K562 (cell line): ENCODE results near the gene ANKZF1. TPM values are rescaled to one million over a fixed set of nuclear protein-coding genes. Genes with fewer than 3 reads are reported as not detected.
A peak's percentile ranks its signal among the peaks of the same experiment; 100 is the strongest.

Experiments
- CEBPG ChIP-seq, 3 experiments: fragments of 200-800 bp in 1 of 3; sonication (Bioruptor generic) in 1 of 3; sonication (generic) in 1 of 3; formaldehyde crosslinking in 1 of 3; IDR thresholded peaks in 2 of 3; conservative IDR thresholded peaks in 1 of 3; 2 replicates each; pipeline versions ENCODE4 v1.6.1 to v1.8.0; 2016 to 2022; ENCODE audit warnings: missing compliant biosample characterization in 2 of 3, missing genetic modification characterization in 2 of 3, mild to moderate bottlenecking in 1 of 3, missing genetic modification reagents in 1 of 3
- CTBP1 ChIP-seq: fragments of 450-650 bp; IDR thresholded peaks from 2 replicates; pipeline ENCODE4 v1.6.1; 2016; ENCODE audit warnings: borderline replicate concordance
- ERF ChIP-seq: fragments of 450-650 bp; formaldehyde crosslinking; IDR thresholded peaks from 2 replicates; pipeline ENCODE4 v1.4.0; 2020; ENCODE audit warnings: mild to moderate bottlenecking, mixed read lengths
- GABPB2 ChIP-seq: fragments of 250-450 bp; sonication (Bioruptor Pico); conservative IDR thresholded peaks from 2 replicates; pipeline ENCODE4 v1.5.1; 2021; ENCODE audit warnings: mild to moderate bottlenecking
- HDAC2 ChIP-seq: fragments of 450-650 bp; IDR thresholded peaks from 2 replicates; pipeline ENCODE4 v1.6.1; 2016; ENCODE audit warnings: mild to moderate bottlenecking
- HMG20A ChIP-seq: fragments of 450-650 bp; formaldehyde crosslinking; conservative IDR thresholded peaks from 2 replicates; pipeline ENCODE4 v1.4.0; 2020; ENCODE audit warnings: mild to moderate bottlenecking, mixed read lengths
- HOXB6 ChIP-seq: fragments of 250-450 bp; sonication (Bioruptor Pico); IDR thresholded peaks from 2 replicates; pipeline ENCODE4 v1.5.1; 2022; ENCODE audit warnings: mild to moderate bottlenecking, borderline replicate concordance
- NCOA2 ChIP-seq, 2 experiments: fragments of 450-650 bp; IDR thresholded peaks; 2 replicates each; pipeline ENCODE4 v1.6.1; 2018; ENCODE audit warnings: mild to moderate bottlenecking in 2 of 2, moderate library complexity in 1 of 2; ENCODE audit not compliant: partially characterized antibody in 2 of 2
- NFE2 ChIP-seq: IDR thresholded peaks from 2 replicates; pipeline ENCODE4 v1.6.1; 2014; ENCODE audit warnings: antibody characterized with exemption, low read depth
- RBM34 ChIP-seq: fragments of 200-400 bp; formaldehyde crosslinking; IDR thresholded peaks from 2 replicates; pipeline ENCODE4 v1.6.1; 2018; ENCODE audit warnings: low read length, borderline replicate concordance; ENCODE audit not compliant: insufficient read depth
- SMAD2 ChIP-seq: fragments of 150-350 bp; IDR thresholded peaks from 2 replicates; pipeline ENCODE4 v1.6.1; 2014; ENCODE audit warnings: low read depth, mild to moderate bottlenecking, low read length
- TCF7L2 ChIP-seq: fragments of 150-350 bp; IDR thresholded peaks from 2 replicates; pipeline ENCODE4 v1.6.1; 2016; ENCODE audit warnings: low read depth, mild to moderate bottlenecking, low read length, moderate library complexity
- TRIM24 ChIP-seq, 2 experiments: fragments of 450-650 bp; IDR thresholded peaks; 2 replicates each; pipeline ENCODE4 v1.6.1; 2016
- ZNF444 ChIP-seq: fragments of 250-450 bp; sonication (Bioruptor Pico); IDR thresholded peaks from 2 replicates; pipeline ENCODE4 v1.4.0; 2020; ENCODE audit warnings: mild to moderate bottlenecking, moderate library complexity
- ZNF589 ChIP-seq: fragments of 200-800 bp; sonication (Bioruptor generic); IDR thresholded peaks from 2 replicates; pipeline ENCODE4 v1.6.1; 2016; ENCODE audit warnings: low read depth, missing genetic modification characterization, missing compliant biosample characterization
- polyA plus RNA-seq, 8 experiments: library from polyadenylated mRNA; depleted of rRNA in 4 of 8; stranded (reverse) in 5 of 8; unstranded in 3 of 8; fragments of >200 nt; fragmentation: Nextera tagmentation in 2 of 8; fragmentation: Illumina TruSeq in 1 of 8; extraction: Ambion mirVana in 2 of 8; extraction: Trizol in 1 of 8; gene quantifications; 2 replicates each; pipeline versions ENCODE4 v1.2.1 to v1.2.3, GENCODE V29; 2011 to 2014; ENCODE audit warnings: inconsistent platforms in 1 of 8, missing spikeins in 1 of 8
- total RNA-seq, 7 experiments: library from RNA; depleted of rRNA in 6 of 7; stranded (reverse); fragments of >200 nt in 6 of 7; fragmentation: Illumina TruSeq in 2 of 7; extraction: Trizol in 2 of 7; gene quantifications; 2 replicates each; pipeline versions ENCODE4 v1.2.1 to v1.2.3, GENCODE V29; 2011 to 2021; ENCODE audit warnings: low replicate concordance in 1 of 7
- TF ChIP-seq, protein P1 (sequence below): fragments of 450-650 bp; conservative IDR thresholded peaks from 2 replicates; pipeline ENCODE4 v1.6.1; 2016; ENCODE audit warnings: missing genetic modification characterization, low read depth, mild to moderate bottlenecking, missing compliant biosample characterization, moderate library complexity
- TF ChIP-seq, protein P2 (sequence below): fragments of 450-650 bp; IDR thresholded peaks from 2 replicates; pipeline ENCODE4 v1.6.1; 2016; ENCODE audit warnings: low read depth
- TF ChIP-seq, protein P3 (sequence below): fragments of 450-650 bp; IDR thresholded peaks from 2 replicates; pipeline ENCODE4 v1.7.0; 2016; ENCODE audit warnings: borderline replicate concordance

The ANKZF1 gene
- total and polyA plus RNA-seq, 9 of the 15 experiments (the other 6 are each of a cell fraction or from before 2014, with no cell fraction given): 3.1 to 60.6 (median 31.0) TPM

DNA sequence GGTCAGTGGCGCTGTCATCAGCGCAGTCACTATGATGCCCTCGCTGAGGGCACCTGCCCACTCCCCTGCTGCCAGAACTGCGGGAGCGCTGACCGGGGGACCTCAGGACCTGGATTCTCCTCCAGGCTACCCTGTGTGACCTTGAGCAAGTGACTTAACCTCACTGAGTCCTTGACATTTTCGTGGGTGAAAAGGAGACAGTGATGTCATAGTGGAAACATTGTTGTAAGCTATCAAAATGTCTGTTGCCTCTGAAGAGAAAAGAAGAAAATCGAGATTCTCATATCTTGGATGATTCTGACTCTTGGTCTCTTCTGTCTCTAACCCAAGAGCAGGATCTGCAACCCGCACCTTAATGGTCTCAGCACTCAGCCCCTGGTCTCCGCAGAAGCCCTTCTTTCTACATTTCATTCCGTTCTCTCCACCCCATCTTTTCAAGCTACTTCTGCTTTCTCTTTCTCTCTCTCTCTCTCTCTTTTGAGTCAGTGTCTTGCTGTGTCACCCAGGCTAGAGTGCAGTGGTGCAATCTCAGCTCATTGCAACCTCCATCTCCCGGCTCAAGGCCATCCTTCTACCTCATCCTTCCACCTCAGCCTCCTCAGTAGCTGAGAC lies 25.1 kb downstream of the ANKZF1 start (continued):
- TF ChIP-seq, protein P1, sequence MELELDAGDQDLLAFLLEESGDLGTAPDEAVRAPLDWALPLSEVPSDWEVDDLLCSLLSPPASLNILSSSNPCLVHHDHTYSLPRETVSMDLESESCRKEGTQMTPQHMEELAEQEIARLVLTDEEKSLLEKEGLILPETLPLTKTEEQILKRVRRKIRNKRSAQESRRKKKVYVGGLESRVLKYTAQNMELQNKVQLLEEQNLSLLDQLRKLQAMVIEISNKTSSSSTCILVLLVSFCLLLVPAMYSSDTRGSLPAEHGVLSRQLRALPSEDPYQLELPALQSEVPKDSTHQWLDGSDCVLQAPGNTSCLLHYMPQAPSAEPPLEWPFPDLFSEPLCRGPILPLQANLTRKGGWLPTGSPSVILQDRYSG (tag): no peak
- TF ChIP-seq ZNF589 (no peak), TRIM24 (IDR thresholded peaks at IDR 0.05) (no peak), TCF7L2 (no peak), CTBP1 (peak; percentile 41; the same call in 1 of the 2 replicates), ZNF444 (CRISPR knock-in tag) (no peak), NCOA2 (IDR thresholded peaks at IDR 0.05; ENCODE audit: partially characterized antibody in 2 of 2) (no peak), NFE2 (peak; percentile 56), SMAD2 (no peak), HMG20A (no peak), CEBPG (CRISPR knock-in tag; IDR thresholded peaks at IDR 0.05) (no peak), CEBPG (tag; conservative IDR thresholded peaks at IDR 0.05 in 1 of 2, IDR thresholded peaks at IDR 0.05 in 1 of 2) (0 out of 4 replicates have a peak, but pooled peaks have one; percentile 11 to 21), RBM34 (no peak), GABPB2 (CRISPR knock-in tag) (no peak), HOXB6 (no peak), HDAC2 (no peak), ERF (CRISPR knock-in tag) (no peak)
- TF ChIP-seq, protein P2, sequence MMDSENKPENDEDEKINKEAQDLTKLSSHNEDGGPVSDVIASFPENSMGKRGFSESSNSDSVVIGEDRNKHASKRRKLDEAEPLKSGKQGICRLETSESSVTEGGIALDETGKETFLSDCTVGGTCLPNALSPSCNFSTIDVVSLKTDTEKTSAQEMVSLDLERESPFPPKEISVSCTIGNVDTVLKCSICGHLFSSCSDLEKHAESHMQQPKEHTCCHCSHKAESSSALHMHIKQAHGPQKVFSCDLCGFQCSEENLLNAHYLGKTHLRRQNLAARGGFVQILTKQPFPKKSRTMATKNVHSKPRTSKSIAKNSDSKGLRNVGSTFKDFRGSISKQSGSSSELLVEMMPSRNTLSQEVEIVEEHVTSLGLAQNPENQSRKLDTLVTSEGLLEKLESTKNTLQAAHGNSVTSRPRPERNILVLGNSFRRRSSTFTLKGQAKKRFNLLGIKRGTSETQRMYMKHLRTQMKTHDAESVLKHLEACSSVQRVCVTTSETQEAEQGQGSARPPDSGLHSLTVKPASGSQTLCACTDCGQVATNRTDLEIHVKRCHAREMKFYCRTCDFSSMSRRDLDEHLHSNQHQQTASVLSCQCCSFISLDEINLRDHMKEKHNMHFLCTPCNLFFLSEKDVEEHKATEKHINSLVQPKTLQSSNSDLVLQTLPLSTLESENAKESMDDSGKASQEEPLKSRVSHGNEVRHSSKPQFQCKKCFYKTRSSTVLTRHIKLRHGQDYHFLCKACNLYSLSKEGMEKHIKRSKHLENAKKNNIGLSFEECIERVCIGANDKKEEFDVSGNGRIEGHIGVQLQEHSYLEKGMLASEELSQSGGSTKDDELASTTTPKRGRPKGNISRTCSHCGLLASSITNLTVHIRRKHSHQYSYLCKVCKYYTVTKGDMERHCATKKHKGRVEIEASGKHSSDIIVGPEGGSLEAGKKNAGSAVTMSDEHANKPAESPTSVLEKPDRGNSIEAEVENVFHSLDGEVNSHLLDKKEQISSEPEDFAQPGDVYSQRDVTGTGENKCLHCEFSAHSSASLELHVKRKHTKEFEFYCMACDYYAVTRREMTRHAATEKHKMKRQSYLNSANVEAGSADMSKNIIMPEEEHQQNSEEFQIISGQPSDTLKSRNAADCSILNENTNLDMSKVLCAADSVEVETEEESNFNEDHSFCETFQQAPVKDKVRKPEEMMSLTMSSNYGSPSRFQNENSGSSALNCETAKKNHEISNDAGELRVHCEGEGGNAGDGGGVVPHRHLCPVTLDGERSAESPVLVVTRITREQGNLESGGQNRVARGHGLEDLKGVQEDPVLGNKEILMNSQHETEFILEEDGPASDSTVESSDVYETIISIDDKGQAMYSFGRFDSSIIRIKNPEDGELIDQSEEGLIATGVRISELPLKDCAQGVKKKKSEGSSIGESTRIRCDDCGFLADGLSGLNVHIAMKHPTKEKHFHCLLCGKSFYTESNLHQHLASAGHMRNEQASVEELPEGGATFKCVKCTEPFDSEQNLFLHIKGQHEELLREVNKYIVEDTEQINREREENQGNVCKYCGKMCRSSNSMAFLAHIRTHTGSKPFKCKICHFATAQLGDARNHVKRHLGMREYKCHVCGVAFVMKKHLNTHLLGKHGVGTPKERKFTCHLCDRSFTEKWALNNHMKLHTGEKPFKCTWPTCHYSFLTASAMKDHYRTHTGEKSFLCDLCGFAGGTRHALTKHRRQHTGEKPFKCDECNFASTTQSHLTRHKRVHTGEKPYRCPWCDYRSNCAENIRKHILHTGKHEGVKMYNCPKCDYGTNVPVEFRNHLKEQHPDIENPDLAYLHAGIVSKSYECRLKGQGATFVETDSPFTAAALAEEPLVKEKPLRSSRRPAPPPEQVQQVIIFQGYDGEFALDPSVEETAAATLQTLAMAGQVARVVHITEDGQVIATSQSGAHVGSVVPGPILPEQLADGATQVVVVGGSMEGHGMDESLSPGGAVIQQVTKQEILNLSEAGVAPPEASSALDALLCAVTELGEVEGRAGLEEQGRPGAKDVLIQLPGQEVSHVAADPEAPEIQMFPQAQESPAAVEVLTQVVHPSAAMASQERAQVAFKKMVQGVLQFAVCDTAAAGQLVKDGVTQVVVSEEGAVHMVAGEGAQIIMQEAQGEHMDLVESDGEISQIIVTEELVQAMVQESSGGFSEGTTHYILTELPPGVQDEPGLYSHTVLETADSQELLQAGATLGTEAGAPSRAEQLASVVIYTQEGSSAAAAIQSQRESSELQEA: no peak
- TF ChIP-seq, protein P3, sequence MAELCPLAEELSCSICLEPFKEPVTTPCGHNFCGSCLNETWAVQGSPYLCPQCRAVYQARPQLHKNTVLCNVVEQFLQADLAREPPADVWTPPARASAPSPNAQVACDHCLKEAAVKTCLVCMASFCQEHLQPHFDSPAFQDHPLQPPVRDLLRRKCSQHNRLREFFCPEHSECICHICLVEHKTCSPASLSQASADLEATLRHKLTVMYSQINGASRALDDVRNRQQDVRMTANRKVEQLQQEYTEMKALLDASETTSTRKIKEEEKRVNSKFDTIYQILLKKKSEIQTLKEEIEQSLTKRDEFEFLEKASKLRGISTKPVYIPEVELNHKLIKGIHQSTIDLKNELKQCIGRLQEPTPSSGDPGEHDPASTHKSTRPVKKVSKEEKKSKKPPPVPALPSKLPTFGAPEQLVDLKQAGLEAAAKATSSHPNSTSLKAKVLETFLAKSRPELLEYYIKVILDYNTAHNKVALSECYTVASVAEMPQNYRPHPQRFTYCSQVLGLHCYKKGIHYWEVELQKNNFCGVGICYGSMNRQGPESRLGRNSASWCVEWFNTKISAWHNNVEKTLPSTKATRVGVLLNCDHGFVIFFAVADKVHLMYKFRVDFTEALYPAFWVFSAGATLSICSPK: no peak
